GM19463 (cell line): ENCODE measurements around the gene TUBA4B.

ENCODE experiments used
- ATAC-seq: cut with Tn5 transposase; IDR thresholded peaks from one replicate; pipeline ENCODE4 v1.9.1; 2021; ENCODE audit warnings: mild to moderate bottlenecking, moderate library complexity; ENCODE audit not compliant: unreplicated experiment

Gene TUBA4B

DNA sequence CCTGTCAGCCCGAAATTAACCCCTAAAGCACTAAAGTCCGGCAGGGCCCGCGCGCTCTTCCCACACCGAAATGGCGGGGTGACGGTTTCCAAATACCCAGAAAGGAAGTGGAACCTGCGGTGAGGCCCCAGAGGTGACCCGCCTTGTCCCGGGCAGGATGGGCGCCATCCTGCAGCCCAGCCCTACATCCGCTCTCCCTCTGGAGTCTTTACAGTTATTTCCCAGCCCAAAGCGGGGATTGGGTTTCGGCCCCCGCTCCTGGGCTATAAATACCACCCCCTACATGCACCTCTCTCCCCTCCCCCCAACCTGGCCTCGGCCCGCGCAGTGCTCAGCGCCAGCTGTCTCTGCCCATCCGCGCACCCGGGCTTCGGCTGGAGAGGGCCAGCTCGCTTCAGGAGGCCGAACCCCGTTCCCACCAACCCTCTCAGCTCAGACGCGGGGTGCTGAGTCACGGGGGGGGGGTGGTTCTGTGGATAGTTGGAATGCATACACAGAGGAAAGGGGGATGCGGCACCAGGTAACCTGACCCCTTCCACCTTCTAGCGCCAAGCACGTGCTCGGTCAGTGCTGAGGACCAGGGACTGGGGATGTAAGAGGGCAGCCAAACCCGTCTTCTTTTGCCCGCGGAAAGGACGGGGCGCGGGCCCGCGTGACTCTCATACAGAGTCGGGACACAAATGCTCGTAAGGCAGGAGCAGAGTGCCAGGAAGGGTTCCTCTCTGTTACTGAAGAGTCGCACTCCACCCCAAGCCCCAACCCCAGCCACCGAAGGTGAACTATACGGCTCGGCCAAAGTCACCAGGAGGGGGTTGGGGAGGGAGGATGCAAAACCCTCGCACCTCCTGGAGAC is at the start of gene TUBA4B:
Gene TUBA4B, plus strand, starts transcription at position 344 of the 853 bp plus-strand sequence. Its CDS starts 165 bp downstream, at position 509.
- peak; percentile 2 for ATAC-seq

DNA sequence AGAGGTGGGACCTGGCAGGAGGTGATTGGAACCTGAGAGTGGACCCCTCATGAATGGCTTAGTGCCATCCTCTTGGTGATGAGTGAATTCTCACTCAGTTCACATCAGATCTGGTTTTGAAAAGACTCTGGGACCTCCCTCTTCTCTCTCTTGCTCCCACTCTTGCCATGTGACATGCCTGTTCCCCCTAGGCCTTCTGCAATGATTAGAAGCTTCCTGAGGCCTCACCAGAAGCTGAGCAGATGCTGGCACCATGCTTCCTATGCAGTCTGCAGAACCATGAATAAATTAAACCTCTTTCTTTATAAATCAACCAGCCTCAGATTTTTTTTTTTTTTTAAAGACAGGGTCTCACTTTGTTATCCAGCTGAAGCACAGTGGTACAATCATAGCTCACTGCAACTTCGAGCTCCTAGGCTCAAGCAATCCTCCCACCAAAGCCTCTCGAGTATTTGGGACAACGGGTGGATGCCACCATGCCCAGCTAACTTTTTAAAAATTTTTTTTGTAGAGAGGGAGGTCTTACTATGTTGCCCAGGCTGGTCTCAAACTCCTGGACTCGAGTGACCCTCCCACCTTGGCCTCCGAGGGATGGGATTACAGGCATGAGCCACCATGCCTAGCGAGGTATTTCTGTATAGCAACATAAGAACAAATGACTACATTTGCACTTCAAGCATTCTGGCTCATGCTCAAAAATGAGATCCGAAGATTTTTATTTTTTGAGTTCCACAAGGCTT is 48.4 kb upstream of the TUBA4B start:
- no peak for ATAC-seq

DNA sequence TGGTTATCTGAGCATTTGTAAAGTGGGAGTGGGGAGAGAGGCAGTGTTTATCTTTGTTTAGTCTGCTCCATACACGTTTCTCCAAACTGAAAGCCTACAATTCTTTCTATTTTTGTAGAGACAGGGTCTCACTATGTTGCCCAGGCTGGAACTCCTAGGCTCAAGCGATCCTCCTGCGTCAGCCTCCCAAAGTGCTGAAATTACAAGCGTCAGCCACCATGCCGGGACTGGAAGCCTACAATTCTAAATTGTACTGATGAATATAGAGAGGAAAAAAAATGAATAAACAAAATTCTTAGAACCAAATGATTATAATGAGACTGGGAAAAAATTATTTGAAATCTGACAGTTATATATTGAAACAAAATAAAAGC is 47.9 kb upstream of the TUBA4B start:
- ATAC-seq = no peak

DNA sequence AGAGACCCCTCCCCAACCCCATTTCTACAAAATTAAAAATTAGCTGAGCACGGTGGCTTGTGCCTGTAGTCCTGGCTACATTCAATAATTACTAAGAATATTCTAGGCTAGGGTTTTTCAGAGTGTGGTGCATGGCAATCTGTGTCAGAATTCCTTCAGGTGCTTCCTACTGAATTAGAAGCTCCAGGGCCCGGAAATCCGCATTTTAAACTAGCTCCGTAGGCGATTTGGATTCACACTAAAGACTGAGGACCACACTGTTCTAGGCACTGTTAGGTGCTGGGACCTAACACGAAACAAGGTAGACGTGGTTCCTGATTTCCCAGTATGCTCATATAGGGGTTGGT is 47.1 kb upstream of the TUBA4B start:
- ATAC-seq = no peak

DNA sequence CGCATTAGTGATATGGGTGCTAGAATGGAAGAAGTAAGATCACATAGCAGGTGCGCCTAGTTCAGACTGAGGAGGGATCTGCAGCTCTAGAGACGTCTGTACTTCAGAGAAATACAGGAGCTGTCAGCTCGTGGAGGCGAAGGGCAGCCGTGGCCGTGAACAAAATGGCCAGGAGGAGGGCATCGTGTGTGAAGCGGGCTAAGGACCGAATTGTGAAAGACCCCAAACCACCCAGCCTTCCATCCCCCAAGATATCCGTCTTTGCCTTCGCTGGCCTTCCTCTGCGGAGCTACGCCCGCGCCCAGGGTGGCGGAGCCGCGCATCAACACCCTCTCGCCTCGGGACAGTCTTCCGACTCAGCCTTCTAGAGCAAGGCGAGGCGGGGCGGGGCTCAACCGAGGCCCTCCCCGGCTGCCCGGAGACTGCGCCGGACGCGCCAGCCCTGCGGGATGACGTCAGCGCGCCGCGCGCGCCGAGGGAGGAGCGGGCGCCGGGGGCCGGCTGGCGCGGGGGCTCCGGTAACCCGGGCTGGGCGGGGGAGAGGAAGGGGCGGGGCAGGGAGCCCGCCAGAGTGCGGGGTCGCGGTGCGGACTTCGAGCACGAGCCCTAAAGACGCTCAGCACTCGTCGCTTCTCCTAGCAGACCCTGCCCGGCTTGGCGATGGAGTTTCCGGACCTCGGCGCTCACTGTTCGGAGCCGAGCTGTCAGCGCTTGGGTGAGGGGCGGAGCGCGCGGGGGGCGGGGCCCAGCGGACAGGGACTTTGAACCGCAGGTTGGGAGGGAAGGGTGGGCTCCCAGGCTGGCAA is 46.5 kb upstream of the TUBA4B start, which contains the start of gene ZFAND2B:
Gene ZFAND2B, plus strand, starts transcription at position 455 of the 806 bp plus-strand sequence. Its CDS starts 206 bp downstream, at position 661.
- ATAC-seq = peak; percentile 98

DNA sequence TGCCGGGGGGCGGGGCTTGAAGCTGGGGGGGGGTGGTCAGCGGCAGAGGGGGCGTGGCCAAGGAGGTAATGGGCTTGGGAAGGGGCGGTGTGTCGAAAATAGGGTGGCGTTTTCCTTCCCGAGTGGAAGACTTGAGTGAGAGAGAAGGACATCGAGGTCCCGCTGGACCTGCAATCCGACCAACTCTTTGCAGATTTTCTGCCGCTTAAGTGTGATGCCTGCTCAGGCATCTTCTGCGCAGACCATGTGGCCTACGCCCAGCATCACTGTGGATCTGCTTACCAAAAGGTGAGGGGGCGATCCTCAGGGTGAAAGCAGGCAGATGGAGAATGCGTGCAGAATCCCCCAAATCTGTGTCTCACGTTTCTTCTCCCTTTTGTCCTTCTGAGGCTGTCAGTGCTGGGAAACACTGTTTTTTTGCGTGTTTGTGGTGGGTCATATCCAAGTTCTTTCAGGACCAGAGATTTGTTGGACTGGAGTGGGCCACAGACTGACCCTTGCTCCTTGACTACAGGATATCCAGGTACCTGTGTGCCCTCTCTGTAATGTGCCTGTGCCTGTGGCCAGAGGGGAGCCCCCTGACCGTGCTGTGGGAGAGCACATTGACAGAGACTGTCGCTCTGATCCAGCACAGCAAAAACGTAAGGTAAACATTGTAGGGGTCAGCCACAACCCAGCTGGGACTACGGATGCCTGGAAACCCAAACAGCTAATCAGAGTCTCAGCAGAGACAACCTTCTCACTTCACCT is 45.7 kb upstream of the TUBA4B start:
- ATAC-seq = no peak

DNA sequence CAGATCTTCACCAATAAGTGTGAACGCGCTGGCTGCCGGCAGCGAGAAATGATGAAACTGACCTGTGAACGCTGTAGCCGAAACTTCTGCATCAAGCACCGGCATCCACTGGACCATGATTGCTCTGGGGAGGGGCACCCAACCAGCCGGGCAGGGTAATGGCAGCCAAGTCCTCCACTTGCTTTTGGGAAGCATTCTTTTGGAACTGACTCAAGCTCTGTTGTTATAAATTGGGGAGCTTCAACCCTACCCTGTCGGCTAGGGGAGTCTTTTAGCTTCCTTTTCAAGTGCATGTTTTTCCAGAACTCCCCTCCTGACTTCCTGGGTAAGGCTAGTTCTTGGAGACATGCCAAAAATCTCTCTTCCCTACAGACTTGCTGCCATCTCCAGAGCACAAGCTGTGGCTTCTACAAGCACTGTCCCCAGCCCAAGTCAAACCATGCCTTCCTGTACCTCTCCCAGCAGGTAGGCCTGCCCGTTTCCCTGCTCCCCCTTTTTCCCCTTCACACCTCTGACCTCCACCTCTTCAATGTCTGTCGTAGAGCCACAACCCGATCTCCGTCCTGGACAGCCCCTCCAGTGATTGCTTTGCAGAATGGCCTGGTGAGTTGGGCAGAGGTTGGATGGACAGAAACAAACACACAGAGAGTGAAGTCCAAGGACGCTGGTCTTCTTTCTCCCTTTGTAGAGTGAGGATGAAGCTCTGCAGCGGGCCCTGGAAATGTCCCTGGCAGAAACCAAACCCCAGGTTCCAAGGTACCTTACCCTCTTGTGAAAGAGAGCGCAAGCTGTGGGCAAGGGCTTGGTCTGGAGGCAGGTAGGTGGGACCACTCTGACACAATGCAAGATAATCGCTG is 44.9 kb upstream of the TUBA4B start:
- ATAC-seq = no peak

DNA sequence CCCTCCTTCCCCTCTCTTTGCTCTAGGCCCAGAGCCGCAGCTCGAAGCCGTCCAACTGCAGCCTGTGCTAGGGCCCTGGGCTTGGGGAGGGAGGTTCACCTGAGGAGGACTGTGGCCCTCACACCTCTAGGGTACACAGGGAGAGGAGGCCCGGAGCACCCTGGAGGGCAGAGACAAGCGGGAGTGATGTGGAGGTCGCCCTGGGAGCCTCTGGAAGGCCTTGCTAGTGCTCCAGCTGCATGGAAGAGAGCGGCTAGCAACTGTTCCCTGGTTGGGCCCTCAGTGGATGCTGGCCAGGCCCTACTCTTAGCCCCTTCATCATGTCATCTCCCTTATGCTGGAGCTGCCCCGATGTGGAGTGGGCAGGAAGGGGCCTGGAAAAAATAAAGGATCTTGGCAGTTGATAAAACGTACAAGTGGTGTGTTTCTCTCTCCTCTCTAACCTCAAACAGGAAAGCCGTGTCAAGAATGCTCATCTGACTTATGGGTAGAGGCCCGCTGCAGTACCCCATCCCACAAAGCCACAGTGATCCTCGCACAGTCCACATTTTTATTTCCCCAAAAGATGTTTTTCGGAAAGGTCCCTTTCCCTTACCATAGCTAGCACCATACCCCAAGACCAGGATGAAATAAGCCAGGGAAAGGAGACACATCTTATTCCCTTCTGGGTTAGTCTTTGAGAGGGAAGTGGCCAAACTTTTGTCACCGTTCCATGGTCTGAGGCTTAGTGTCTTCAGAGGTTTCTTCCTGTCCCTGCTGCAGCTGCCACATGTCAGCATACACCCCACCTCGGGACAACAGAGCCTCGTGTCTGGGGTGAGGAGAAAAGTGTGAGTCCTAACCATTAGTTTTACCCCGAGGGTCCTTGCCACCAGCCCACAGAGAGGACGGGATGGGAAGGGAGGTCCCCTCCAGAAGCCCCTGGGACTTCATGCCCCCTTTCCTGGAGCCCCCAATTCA is 43.5 kb upstream of the TUBA4B start:
- ATAC-seq = no peak

DNA sequence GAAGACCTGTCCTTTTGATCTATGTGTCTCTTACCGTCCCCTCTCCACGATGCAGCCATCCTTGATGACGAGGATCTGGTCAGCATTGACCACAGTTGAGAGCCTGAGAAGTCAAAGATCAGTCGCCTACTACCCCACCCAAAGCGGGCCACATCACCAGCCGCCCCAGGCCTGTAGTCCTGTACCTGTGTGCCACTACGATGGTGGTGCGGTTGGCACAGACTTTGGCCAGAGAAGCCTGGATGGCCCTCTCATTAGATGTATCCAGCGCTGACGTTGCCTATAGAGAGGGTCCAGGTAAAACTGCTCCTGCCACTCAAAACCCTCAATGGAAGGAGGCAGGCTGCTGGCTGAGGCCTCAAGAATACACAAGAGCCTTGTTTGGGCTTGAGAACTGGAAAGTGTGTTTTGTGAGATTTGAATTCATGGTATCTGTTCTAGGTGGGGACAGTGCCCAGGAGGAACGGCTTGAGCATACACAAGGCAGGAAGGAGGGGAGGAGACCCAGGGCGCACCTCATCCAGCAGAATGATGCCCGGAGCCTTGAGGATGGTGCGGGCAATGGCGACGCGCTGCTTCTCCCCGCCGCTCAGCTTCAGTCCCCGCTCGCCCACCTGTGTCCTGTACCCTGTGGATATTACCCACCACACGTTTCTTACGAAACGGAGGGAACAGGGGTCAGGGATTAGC is 42.7 kb upstream of the TUBA4B start:
- no peak for ATAC-seq

DNA sequence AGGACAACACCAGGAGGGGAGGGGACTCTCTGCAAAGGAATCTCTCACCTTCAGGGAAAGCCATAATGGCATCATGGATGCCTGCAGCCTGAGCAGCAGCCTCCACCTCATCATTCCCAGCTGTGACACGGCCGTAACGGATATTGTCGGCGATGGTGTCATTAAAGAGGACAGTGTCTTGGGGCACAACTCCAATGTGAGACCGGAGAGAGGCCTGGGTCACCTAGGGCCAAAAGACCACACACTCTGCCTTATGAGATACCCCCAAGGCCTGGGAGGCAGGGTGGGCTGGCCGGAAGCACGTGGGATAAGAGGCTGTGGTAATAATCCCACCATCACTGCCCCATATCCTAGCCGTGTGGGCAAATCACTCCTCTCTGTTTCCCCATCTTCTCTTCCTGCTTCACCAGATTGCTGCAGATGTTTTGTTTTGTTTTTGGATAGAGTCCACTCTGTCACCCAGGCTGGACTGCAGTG is 42.1 kb upstream of the TUBA4B start:
- no peak for ATAC-seq

DNA sequence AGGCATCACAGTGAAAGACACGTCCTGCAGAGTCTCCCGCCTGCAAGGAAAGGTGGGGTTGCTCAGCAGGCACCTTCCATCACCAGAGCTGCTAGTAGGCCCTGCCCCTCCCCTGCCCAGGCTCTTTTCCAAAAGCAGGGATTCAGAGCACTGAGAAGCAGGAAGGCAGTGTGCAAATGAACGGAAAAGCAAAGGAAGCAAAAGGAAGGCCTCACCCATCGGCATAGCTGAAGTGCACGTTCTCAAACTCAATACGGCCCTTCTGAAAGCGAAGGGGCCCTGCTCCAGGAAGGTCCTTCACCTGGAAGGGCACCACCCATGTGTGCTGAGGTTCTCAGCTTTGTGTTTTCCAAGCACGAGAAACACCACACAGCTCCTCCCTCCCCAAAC is 40.0 kb upstream of the TUBA4B start:
- ATAC-seq = no peak

DNA sequence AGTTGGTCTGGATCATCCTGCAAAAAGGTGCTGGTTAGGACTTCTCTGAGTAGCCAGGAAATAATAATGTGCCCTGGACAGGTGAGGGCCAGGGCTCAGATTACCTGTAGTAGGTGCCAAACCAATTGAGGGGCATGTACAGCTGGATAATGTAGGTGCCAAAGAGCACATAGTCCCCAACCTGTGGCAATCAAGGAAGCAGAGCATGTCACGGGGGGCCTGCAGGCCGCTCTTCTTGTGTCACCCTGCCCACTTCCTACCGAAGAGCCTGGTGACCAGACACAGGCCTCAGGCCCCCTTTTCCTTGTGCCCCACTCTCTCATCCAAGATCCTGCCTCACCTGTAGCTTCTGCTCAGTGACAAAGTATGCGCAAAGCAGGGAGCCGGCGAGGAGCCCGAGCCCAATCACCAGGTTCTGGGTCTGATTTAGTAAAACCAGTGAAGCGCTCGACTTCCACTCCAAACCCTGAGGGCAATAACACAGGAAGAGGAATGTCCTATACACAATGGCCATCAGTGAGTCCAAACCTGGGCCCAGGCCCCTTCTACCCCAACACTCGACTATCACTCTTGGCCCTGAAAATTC is 39.5 kb upstream of the TUBA4B start:
- ATAC-seq = no peak

DNA sequence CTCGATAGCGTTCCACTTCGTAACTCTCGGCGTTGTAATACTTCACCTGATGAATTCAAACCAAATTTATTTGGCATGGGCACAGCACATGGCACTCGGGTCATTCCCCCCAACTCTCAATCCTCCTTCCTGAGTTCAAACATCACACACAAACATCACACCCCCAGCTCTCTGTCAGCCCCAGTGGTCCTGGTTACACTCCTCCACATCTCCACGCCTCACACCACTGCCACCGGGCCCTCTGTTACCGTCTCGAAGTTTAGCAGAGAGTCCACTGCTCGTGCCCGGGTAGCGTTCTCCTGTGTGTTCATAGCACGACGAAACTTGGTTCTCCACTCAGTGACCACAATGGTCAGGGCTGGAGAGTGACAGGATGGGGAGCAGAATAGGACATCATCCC is 38.9 kb upstream of the TUBA4B start:
- ATAC-seq = no peak

DNA sequence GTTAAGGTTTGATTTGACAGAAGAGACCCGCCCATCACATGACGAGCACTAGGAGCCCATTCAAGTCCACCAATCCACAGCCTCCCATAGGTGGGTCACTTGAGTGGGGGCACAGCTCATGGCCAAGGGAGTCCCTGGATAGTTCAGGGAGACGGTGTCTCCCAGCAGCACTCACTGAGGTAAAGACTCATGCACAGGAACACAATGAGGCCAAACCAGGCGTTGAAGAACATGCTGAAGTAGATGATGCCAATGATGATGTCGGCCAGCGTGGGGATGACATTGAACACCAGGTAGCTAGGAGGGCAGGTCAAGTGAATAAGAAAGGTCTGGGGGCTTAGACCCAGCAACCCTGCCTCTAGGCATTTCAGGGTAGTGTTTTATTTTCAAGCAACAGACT is 38.3 kb upstream of the TUBA4B start:
- no peak for ATAC-seq

DNA sequence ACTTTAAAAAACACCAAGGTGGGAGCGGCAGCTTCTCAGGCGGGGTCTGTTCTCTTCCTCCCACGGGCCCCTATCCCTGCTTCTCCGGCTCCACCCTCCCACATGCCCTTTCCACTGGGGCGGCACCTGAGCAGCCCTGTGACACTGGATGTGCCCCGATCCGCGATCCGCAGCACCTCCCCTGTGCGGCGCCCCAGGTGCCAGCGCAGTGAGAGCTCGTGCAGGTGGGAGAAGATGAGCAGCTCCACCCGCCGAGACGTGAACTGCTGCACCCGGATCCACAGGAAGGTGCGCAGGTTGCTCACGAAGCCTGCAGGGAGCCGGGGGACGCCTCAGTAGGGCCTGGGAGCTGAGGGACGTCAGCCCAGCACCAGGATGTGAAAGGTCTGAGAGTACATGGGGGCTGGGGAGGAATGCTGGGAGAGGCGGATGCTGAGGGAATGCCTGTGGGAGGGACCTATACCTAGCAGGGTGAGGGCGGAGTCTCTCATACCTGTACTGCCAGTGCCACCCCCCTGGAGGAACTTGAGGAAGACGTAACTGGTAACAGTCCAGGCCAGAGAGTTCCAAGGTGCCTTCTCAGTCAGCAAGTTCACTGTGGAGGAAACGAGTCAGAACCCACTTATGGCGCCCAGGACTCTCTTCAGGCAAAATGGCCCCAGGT is 37.0 kb upstream of the TUBA4B start:
- no peak for ATAC-seq

DNA sequence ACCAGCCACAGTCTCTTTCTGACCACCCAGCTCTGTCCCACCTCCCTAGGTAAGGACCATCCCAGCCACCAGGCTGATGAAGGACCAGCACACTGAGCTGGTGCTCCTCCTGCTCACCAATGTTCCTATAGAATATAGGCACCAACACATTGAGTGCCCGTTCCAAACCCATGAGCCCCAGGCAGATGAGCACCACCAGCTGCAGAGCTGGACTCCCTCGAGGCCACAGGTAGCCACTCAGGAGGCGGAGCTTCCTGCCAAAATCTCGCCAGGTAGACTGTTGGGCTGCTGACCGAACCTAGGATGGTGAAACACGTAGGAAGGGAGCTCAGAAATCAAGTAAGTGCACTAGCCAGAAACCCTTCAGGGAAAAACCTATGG is 36.5 kb upstream of the TUBA4B start:
- ATAC-seq = no peak

DNA sequence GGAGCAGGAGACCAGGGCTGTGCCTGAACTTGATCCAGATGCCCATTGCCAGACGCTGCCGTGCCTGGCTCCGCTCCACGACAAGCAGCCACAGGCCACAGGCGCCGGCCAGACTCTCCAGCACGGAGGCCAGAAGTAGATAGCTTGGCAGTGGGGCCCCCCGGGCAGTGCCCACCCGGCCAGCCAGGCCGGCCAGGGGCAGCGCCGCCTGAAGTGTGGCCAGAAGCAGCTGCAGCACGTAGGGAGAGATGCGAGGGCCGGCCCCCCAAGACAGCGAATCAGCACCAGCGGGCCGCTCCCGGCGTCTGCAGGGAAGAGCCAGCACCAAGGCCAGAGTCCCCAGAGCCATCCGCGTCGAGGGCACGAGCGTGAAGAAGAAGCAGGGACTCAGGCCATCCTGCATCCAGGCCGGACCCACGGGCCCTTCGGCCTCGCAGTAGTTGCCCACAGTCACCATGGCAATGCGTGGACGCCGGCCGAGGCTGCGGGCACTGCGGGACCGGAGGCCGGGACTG is 34.8 kb upstream of the TUBA4B start:
- peak; percentile 17 for ATAC-seq
